Left kidney (tissue), 2 donors: ENCODE measurements around the gene FGF14. TPM values are rescaled to one million over a fixed set of nuclear protein-coding genes. Genes with fewer than 3 reads are reported as not detected.

Experiments
- DNase-seq: peaks from one replicate; pipeline ENCODE4 v3.0.0-alpha.2; 2013
- polyA plus RNA-seq: library from polyadenylated mRNA; unstranded; fragments of 120-200 nt; gene quantifications from one replicate; pipeline ENCODE4 v1.2.1, GENCODE V29; 2013; ENCODE audit not compliant: insufficient read length

The FGF14 gene
- polyA plus RNA-seq, 1 donor: 0.95 TPM

- no peak for DNase-seq
Observed at GRCh38 chr13:101792189-101792588, 609.7 kb downstream of the FGF14 start.

DNA sequence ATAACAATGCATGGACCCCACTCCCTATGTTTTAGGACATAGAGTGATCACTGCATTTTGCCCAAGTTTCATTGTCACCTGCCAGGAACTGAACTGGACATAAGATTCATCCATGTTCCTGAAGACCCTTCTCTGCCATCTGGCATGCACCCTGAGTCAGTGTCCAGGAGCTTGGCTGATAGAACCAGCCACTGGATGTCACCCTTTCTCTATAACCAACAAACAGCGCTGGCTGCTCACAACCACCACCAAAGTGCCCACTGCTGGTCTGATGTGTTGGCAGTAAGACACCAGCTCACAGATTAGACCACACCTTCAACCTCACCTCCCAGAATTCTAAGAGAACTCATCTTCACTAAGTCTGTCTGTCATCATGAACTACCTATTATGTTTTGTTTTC is 616.0 kb downstream of the FGF14 start:
- DNase-seq: peak; percentile 25

DNA sequence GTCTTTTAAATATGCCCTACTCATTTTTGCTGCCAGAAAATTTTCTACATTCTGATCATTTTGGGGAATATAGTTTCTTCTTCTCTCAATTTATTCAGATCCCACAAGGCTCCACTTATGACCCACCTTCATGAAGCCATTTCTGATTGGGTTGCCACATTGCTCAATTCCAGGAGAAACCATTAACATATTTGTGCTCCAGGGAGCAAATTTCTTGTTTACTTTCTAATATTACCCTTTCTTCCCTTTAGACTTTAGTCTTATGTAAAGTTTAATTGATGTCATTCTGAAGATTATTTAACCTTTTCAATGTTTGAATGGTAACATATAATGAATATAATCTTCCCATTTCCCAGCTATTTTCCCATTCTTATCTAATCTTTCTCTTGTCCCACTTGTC is 617.5 kb downstream of the FGF14 start:
- DNase-seq: no peak

GRCh38 chr13:101783554-101783953 is 618.3 kb downstream of the FGF14 start:
- no peak for DNase-seq

DNA sequence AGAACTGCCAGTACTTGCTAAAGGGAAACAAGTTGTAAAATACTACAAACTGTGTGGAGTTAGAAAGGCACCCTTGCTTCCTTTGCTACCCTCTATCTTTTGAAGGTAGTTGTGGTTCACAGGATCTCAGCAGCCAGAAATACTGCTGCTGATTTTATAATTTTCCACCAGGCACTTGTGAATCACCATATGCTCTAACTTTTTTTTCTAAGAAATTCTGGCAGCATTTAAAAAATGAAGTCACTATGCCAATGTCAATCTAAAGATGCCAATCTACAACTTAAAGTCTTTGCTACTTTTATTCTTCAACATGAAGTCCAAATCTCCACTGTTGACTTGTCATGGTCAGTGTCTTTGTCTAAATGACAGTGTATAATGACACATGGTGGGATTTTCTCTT is 621.6 kb downstream of the FGF14 start:
- no peak for DNase-seq

DNA sequence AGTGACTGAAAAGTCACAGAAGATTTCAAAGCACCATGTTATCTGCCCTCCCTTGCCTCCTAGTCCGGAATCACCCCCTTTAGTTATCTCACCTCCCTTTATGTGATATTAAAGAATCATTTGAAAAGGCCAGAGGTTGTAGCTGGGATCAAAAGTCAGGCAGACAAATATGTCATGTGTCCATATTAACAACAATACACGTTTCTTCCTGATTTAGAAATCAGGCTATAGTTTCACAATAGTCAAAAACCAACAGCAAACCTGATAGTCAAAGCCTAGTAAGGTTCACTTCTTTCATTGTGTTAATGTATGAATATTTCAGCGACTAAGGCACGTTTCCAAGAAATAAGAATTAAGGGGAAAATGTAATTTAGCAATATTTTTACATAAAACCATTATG is 622.7 kb downstream of the FGF14 start:
- DNase-seq: no peak

DNA sequence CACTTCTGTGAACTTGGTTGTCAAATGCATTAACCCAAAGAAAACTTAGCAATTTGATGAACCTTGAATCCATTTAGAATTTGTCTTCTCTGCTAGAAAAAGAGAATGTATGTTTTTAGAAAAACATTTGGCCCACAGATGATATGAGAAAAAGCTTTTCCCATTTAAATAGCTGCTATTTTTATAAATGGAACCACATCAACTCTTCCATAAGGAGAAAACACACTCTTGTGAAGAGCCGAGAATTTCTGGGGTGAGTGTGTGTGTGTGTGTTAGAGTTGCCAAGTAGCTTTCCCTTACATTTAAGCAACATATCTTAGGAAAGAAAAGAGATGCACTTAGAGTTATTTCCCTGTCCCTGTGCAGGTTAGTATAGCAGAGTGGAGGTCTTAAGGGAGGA is 626.6 kb downstream of the FGF14 start:
- no peak for DNase-seq

- DNase-seq: no peak
Observed at GRCh38 chr13:101774393-101774792, 627.5 kb downstream of the FGF14 start.

GRCh38 chr13:101773062-101773461 is 628.8 kb downstream of the FGF14 start:
- DNase-seq: no peak

- DNase-seq: no peak
Observed at GRCh38 chr13:101767131-101767530, 634.7 kb downstream of the FGF14 start.

GRCh38 chr13:101763191-101763590 is 638.7 kb downstream of the FGF14 start:
- DNase-seq: no peak

- DNase-seq: no peak
Observed at GRCh38 chr13:101757446-101758039, 644.3 kb downstream of the FGF14 start.

DNA sequence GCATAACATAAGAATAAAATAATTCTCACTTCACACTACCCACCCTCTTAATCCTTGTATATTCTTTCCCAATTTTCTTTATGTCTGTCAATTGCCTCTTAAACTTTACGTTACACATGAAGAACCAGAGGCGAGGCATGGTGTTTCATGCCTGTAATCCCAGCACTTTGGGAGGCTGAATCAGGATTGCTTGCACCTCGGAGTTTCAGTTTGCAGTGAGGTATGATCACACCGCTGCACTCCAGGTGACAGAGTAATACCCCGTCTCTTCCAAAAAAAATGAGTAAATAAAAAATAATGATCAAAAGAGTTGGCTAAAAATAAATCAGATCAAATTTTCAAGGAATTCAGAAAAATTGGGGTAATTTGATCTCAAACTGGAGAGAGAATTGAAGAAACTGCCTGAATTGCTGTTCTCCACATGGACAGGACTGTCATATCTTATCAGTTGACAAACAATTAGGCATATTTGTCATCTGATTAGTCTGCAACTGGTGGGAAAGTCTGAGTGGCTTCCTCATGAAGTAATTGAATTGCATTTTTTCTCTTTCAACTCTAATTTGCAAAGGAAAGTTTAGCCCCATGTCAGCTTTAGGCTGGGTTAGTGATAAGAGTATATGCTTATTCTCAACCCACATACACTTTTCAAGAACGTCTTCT is 646.5 kb downstream of the FGF14 start:
- no peak for DNase-seq

DNA sequence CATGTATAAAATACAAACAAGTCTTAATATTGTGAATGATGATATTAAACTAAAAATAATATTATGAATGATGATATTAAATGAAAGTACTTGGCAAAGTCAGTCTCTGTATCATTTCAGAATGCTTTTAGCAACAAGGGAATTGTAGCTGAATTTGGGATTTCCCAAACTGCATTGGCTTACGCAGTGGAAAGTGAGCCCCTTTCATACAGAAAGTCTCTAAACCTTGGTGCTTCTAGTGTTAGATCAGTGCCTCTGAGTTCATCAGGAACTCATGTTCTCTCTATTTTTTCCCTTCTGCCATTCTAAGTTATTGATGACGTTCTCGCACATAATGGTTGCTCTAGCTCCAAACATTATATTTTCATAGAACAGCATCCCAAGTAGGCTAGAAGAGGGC is 649.4 kb downstream of the FGF14 start:
- DNase-seq: no peak

- DNase-seq: peak; percentile 50
Observed at GRCh38 chr13:101751488-101751887, 650.4 kb downstream of the FGF14 start.

DNA sequence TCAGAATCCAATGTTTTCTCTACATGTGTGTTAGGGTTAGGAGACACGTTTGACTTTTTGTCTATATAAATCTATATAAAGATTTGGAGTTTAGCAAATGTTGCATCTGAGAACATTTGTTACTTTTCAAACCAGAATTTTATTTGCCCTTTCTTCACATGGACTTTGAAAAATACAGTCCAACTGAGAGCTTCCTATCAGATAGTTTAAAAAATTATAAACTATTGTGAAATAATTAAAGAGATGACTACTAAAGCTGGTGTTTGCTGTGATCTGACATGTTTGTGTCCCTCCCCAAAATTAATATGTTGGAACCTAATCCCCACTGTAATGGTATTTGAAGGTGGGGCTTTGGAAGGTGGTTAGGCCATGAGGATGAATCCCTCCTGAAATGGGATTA is 652.3 kb downstream of the FGF14 start:
- no peak for DNase-seq

DNA sequence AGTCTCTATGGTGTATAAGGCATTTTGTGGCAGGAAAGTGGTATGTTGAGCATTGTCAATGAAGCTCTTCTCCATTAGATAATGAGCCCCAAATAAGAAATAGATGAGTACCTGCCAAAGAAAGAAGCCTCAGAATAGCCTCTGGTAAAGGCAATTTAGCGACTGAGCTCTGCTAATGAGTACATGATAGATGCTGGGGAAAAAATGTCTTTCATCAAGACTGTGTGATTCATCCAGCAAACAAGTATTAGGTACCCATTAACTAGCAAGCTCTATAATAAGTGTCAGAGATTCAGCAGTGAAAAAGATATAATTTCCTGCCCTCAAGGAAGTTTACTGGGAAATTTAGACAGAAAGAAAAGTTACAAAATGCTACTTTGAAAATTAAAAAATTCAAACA is 654.8 kb downstream of the FGF14 start:
- DNase-seq: no peak

DNA sequence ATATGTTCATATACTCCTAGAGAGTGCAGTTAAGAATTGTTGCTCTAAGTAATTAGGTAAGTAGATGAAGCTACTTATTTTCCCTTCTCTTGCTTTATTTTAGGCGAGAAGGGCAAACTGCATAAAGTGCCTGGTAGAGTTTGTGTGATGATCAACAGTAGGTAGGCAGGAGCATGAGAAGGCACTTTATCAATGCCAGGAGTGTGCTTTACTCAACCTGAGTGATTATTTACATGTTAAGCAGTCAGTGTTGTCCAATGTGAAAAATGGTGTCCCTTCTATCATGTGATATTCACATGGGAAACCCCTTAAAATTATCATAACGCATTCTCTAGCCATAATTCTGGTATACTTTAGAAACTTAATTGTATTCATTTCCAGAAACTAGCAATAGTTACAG is 655.3 kb downstream of the FGF14 start:
- DNase-seq: no peak

DNA sequence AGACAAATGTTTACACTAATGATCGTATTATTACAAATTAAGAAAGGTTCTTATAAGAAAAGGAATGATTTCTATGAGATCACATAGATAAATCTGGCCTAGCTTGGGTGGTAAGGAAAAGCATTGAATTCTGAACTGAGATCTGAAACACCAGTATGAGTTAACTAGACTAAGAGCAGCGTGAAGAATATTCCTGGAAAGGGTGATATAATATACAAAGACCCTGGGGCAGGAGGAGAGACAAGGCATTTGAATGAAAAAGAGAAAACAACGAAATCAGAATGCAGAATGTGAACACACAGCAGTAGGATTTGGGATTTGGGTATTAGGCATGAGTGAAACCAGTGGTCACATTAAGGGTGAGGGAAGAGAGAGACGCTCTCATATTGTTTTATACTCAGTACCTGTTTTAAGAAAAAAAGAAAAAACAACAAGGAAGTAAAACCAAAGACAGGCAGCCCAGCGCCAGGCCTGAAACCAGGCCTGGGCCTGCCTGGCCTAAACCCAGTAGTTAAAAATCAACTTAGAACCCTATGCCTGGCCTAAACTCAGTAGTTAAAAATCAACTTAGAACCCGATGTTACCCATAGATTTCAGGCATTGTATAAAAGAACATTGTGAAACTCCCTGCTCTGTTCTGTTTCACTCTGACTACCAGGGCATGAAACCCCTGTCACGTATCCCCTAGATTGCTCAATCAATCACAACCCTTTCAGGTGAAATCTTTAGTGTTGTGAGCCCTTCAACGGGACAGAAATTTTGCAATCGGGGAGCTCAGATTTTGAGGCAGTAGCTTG is 662.3 kb downstream of the FGF14 start:
- no peak for DNase-seq

GRCh38 chr13:101738336-101738735 is 663.5 kb downstream of the FGF14 start:
- DNase-seq: no peak

DNA sequence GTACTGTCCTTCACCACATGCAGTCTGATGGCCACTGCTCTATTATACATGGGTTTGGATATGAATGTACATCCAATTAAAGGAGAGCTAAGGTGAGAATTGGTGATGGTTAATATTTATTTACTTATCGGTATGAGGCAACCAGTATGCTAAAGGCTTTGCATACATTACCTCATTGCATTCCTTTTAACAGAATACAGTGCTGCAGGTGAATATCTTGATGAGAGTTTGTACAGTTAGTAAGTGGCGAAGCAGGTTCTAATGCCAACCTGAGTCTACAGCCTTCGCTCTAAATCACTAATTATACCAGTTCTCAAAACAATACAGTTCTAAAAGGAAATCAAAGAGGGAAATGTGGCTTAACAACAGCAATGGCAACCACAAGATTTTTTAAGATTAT is 665.3 kb downstream of the FGF14 start:
- no peak for DNase-seq

- DNase-seq: no peak
Observed at GRCh38 chr13:101730420-101731000, 671.3 kb downstream of the FGF14 start.

- no peak for DNase-seq
Observed at GRCh38 chr13:101728615-101729014, 673.2 kb downstream of the FGF14 start.
